CD4-positive, alpha-beta T cell treated with Interferon alpha-2 for 1 hour (primary cell): ENCODE data around the gene OXNAD1.

Experiments
- DNase-seq, 2 donors: peaks; one replicate each; pipeline ENCODE4 v3.0.0-alpha.2; 2020 to 2022

The OXNAD1 gene

DNA sequence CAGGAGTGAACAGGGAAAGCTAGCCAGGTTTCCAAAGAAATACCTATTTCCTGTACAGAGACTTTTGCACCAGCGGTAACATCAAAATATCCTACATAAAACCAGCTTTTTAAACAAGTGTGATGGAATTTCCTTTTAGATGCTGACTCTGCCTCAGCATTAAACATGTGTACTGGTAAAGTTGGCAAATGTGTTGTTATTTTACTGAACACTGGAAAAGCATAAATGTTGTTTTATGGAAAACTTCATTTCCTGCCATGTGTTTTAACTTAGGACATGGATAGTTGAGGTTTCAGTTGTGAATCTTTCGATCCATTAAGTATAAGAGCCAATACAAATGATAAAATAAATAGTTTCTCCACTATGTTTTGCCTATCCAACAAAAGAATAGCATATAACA, 15.7 kb downstream of the OXNAD1 start:
- no peak for DNase-seq

- DNase-seq: no peak
Measured at GRCh38 chr3:16284633-16285032, 19.6 kb downstream of the OXNAD1 start.

DNA sequence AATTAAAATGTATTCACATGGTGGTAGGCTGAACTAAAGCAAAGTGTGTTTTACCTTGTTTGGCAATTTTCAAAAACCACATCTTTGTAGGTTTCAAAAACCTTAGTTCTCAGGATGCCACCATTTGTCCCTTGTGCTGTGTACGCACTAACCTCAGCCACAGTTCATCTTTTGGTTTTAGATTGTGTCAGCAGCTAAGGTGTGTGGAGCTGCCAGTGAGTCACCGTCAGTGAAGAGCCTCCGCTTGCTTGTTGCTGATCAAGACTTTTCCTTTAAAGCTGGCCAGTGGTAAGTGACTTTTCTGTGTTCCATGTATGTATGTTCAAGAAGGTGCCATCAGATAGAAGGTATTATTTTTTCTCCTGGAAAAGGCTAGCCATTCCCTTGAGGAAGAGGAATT, 21.1 kb downstream of the OXNAD1 start:
- DNase-seq: peak; percentile 68 to 82

DNA sequence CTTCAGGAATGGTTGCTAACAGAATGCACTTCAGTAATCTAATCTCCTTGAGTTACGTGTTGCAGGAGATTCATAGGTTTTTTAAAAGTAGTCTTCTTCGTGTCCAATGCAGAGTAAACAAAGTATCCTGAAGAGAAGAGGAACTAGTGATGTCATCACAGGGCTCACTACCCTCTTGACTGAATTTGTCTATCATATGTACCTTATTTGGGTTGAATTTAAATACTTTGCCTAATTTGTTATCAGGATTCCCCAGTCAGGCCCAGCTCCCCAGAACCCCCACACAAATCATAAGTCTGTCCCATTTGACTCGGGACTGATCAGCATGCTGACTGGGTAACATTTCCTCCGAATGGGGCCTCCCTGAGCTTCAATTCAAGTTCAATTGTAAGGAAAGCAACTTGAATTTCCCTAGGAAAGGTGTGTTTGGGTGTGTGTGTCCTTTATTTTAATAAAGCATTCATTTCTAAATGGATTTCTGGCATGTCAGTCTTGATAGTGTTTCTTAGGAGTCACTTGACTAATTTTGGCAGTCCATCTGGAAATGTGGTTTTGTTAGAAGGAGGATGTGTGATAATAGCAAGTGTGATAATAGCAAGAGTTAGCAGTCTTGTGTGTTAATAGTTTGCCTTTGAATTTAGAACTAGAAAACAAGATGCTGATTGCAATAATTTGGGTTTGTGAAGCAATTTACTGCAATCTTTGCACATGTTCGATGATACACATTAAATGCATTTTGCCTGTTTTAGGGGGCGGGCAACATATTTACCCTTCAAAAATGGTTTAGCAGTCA, 21.9 kb downstream of the OXNAD1 start:
- DNase-seq: no peak

DNA sequence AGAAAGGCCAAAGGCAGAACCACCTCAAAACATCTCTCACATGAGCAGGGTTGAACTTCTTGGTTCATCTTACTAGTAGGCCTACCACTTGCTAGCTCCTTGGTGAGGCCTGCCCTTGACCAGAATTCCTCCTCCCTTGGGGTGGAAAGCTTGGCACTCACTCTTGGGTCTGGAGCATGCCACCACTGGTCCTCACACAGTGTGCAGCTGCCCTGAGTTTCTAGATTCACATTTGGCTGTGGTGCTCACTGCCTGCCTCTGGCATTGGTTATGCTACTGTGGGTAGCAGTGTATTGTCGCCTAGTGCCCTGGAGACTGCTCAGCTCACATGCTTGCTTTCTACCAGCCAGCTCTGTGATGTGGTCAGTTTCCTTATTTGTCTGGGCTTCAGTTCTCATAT, 23.7 kb downstream of the OXNAD1 start:
- no peak for DNase-seq

DNA sequence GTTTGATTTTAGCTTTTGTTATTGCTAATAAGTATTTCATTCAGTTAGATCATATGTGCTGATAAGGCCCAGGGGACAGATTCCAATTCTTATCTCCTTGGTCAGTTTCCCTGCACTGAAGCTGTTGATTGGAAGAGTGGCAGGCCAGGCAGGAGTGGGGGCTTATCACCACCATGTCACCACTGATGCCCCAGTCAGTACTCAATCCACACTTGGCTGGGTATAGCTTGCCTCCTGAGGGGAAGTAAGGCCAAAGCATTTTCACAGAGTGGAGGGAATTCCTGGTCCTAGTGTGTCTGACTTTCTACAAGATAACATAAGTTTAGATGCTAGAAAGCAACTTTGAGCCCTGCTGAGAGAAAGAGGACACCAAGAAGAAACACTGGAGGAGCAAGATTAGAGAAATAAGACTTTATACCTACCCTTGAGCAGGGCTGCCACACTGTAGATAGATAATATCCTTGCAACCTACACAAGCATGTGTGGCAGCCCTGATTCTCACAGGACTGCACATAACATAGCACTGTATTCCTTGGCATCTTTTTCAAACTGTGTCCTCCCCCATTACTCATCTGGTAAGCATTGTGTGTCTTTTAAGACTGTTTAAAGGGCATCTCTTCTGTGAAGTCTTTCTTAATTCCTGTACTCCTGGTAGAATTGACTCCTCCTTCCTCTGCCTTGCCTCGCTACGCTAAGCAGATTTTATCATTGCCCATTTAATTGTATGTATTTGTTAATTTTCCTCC, 24.3 kb downstream of the OXNAD1 start:
- DNase-seq: no peak

DNA sequence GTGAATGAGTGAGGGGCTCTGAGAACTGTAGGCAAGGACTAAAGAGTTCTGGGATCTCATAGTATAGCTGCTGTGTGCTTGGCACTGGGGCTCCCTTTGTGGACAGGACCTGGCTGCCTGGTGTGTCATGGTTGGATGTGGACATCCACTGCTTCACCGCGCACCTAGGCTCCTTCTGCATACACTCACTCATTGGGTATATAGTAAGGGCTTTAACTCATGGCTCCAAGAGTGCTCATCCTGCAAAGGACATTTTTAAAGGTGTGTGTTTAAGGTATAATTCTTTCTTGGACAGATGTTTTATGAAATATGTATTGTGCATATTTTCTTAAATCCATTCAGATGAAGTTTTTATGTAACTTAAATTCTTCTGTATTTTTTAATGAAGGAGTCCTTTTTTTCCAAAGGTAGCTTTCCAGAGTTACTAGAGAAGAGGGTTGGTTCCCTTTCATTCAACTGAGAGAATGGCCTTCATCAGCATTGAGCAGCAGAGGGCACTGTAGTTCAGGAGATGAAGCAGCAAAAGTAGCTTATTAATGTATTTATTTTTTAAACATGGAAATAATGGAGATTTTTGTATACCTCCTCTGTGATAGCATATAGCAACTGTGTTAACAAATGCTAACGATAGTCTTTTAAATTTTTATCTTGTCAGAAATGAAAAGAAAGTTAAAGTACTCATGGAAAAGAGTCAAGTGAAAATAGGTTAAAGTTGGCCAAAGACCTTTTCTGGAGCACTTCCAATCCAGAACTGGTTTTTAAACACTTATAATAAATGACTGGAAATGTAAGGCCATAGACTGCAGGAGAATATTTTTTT, 25.2 kb downstream of the OXNAD1 start:
- peak; percentile 52 to 74 for DNase-seq

- DNase-seq: peak in 1 of 2 donors; percentile 78
Measured at GRCh38 chr3:16290827-16291196, 25.8 kb downstream of the OXNAD1 start.

- no peak for DNase-seq
Measured at GRCh38 chr3:16294844-16295243, 29.8 kb downstream of the OXNAD1 start.

- no peak for DNase-seq
Measured at GRCh38 chr3:16295298-16295890, 30.4 kb downstream of the OXNAD1 start.

GRCh38 chr3:16297997-16298885, 33.2 kb downstream of the OXNAD1 start:
- no peak for DNase-seq

GRCh38 chr3:16298891-16299290, 33.9 kb downstream of the OXNAD1 start:
- DNase-seq: no peak

GRCh38 chr3:16299746-16300145, 34.7 kb downstream of the OXNAD1 start:
- no peak for DNase-seq

GRCh38 chr3:16300307-16300706, 35.3 kb downstream of the OXNAD1 start:
- DNase-seq: peak in 1 of 2 donors; percentile 42

DNA sequence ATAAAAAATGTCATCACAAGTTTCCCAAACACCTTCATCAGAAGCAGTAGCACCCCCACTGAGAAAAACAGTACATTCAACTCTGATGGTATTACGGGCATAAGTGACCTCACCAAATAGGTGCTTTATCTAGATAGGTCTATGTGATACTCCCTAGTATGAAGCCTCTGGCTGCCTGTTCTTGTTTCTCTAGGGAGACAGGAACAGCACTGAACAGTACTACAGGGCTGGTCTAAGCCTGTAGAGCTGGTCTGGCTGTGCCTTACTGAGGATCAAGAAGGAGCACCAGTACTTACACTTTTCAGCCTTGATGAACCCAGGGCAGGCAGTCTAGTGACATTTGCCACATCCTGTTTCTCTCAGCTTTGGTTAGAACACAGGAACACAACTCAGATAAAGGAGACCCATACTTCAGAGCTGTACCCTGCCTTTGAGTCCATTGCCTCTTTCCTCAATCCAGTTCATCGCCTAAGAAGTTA, 35.9 kb downstream of the OXNAD1 start:
- DNase-seq: peak; percentile 57 to 79

DNA sequence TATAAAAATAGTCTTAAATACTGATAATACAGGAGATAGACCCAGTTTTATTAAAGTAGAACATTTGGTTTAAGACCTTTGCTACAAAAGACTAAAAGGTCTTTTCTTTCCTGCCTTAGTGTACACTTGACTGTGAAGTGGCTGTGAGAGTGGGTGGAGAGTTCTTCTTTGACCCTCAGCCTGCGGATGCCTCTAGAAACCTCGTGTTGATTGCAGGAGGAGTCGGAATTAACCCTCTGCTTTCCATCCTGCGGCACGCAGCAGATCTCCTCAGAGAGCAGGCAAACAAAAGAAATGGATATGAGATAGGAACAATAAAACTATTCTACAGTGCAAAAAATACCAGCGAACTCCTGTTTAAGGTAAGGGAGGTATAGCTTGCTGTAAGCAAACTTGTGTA, 36.5 kb downstream of the OXNAD1 start:
- peak in 1 of 2 donors; percentile 42 for DNase-seq

DNA sequence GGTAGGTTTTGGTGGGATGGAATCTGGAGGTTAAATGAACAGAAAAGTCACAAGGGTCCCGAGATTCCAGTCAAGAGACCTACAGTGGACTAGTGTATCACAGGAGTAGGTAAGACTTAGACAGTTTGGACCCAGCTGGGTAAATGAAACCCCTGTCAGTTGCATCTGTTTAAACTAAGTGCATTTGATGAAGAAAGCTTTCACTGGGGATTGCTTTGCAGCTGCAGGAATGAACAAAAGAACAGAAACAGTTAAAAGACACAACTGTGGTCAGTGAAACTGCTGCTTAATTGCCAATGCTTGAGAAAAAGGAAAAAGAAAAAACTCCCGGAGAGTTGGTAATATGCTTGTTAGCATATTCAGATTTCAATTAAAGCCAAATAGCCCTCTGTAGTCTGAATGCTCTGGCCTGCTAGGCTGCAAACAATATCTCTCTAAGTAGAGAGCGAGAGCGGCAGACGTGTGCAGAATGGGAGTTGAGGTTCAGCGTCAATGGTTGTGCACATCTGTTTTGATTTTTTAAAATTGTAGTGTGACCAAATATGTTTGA, 37.1 kb downstream of the OXNAD1 start:
- DNase-seq: no peak

DNA sequence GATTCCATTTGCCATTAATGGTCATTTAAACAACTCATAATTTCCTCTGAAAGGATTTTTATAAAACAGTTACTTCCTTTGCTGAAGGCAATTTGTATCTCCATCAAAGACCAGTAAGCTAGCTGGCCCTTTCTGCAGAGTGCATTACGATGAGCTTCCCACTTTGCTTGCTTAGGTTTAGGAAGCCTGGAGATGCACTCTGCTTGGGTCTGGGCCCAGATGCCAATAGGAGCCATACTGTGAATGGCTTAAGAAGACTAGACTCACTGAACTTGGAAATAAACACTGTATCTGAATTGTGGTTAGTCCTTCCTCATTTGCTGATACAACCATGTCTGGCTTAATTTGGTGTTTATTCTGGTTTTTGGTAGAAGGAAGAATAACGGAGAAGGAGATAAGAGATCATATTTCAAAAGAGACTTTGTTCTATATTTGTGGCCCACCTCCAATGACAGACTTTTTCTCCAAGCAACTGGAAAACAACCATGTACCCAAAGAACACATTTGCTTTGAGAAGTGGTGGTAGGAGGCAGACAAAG, 38.1 kb downstream of the OXNAD1 start:
- DNase-seq: no peak

GRCh38 chr3:16304061-16305010, 39.3 kb downstream of the OXNAD1 start:
- no peak for DNase-seq

DNA sequence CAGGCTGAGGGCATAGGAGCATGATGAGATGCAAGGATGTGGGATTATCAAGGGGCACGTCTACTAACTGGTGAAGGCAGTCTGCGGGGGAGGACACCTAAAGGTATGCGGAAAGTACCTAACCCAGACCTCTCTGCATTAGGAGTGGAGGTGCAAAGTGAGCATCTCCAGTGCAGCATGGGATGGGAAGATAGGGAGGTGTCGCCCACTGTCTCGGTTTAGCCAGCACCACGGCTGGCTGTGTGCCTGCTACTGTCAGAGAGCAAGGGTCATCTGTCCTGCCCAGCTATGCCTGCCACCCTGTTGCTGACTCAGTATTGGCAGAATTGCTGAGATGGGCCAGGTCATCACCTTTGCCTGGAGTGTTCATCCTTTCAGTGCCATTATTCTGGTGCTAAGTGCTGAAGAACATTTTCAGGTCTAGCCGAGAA, 40.1 kb downstream of the OXNAD1 start:
- peak in 1 of 2 donors; percentile 64 for DNase-seq
